B cell (primary cell): ENCODE results near the gene GABRD. TPM values are rescaled to one million over a fixed set of nuclear protein-coding genes. Genes with fewer than 3 reads are reported as not detected.

Experiments
- ATAC-seq: fragments of 200-7000 bp; cut with Tn5 transposase; one replicate; pipeline ENCODE4 v1.10.0; 2021; ENCODE audit warnings: low read depth, mild to moderate bottlenecking, moderate number of reproducible peaks, moderate library complexity
- CTCF ChIA-PET: fragments of 350-600 bp; sonication (Branson Sonifier 250); formaldehyde crosslinking; loops from one replicate; lab custom pipeline; 2021; ENCODE audit warnings: antibody characterized with exemption, inconsistent platforms; lab: Charles Lee
- POLR2A ChIA-PET: fragments of 350-600 bp; sonication (Branson Sonifier 250); formaldehyde crosslinking; loops from one replicate; lab custom pipeline; 2021; ENCODE audit warnings: antibody characterized with exemption; lab: Charles Lee
- DNase-seq: peaks from one replicate; pipeline ENCODE4 v3.0.0; 2013
- H2AFZ ChIP-seq: 2 replicates; pipeline ENCODE4 v1.6.1; 2012; ENCODE audit warnings: mild to moderate bottlenecking, low read depth, low read length; ENCODE audit not compliant: insufficient read depth, poor library complexity, severe bottlenecking
- H3K27ac ChIP-seq, 2 donors: 1 replicate in 1 of 2; 2 replicates in 1 of 2; pipeline ENCODE4 v1.5.1; 2012 to 2013; ENCODE audit warnings: low read length in 2 of 2, mild to moderate bottlenecking in 2 of 2, moderate library complexity in 1 of 2
- H3K27me3 ChIP-seq, 4 experiments: fragments of 200-600 bp in 1 of 4; sonication (generic) in 1 of 4; replicated peaks in 1 of 4; 1 replicate in 2 of 4; 2 replicates in 2 of 4; pipeline versions ENCODE4 v1.6.1 to v1.7.0; 2013 to 2016; ENCODE audit warnings: low read length in 3 of 4, mild to moderate bottlenecking in 2 of 4, mixed read lengths in 1 of 4, moderate library complexity in 1 of 4; ENCODE audit not compliant: insufficient read depth in 4 of 4, control insufficient read depth in 3 of 4; ENCODE audit errors: control extremely low read depth in 1 of 4
- H3K36me3 ChIP-seq, 2 experiments: replicated peaks in 1 of 2; 1 replicate in 1 of 2; 2 replicates in 1 of 2; pipeline versions ENCODE4 v1.6.1 to v1.7.1; 2013; ENCODE audit warnings: low read length in 1 of 2; ENCODE audit not compliant: insufficient read depth in 2 of 2, control insufficient read depth in 1 of 2; ENCODE audit errors: control extremely low read depth in 1 of 2, extremely low read depth in 1 of 2
- H3K4me1 ChIP-seq, 2 donors: fragments of 200-600 bp in 1 of 2; sonication (generic) in 1 of 2; 1 replicate in 1 of 2; 2 replicates in 1 of 2; pipeline versions ENCODE4 v1.5.1 to v1.6.1; 2013 to 2017; ENCODE audit warnings: low read length in 2 of 2; ENCODE audit not compliant: control insufficient read depth in 2 of 2, insufficient read depth in 2 of 2
- H3K4me2 ChIP-seq: replicated peaks from 2 replicates; pipeline ENCODE3; 2012; ENCODE audit warnings: mild to moderate bottlenecking, low read depth, low read length; ENCODE audit not compliant: poor library complexity, severe bottlenecking
- H3K4me3 ChIP-seq, 5 experiments: fragments of 200-600 bp in 1 of 5; sonication (generic) in 1 of 5; 1 replicate in 3 of 5; 2 replicates in 2 of 5; pipeline versions ENCODE4 v1.5.1 to v1.7.0; 2011 to 2016; ENCODE audit warnings: low read length in 4 of 5, mild to moderate bottlenecking in 4 of 5, low read depth in 2 of 5, control low read depth in 1 of 5, moderate library complexity in 1 of 5; ENCODE audit not compliant: insufficient read depth in 1 of 5; ENCODE audit errors: control extremely low read depth in 1 of 5, extremely low read depth in 1 of 5
- H3K79me2 ChIP-seq: fragments of 200-600 bp; sonication (generic); one replicate; pipeline ENCODE4 v1.6.0; 2016; ENCODE audit warnings: low read length; ENCODE audit not compliant: control insufficient read depth, insufficient read depth
- H3K9ac ChIP-seq: fragments of 200-600 bp; sonication (generic); 2 replicates; pipeline ENCODE4 v1.6.1; 2017; ENCODE audit warnings: mild to moderate bottlenecking, low read length, moderate library complexity
- H3K9me3 ChIP-seq, 3 donors: one replicate each; pipeline versions ENCODE4 v1.6.1 to v1.7.1; 2013; ENCODE audit warnings: low read length in 2 of 3; ENCODE audit not compliant: control insufficient read depth in 2 of 3, insufficient read depth in 1 of 3; ENCODE audit errors: control extremely low read depth in 1 of 3
- H4K20me1 ChIP-seq: 2 replicates; pipeline ENCODE4 v1.6.0; 2012; ENCODE audit warnings: mild to moderate bottlenecking, low read length; ENCODE audit not compliant: insufficient read depth, control insufficient read depth, poor library complexity, severe bottlenecking
- H3K27ac Mint-ChIP-seq: one replicate; pipeline ENCODE4 v1.8.0; 2021; ENCODE audit warnings: mixed read lengths
- H3K27me3 Mint-ChIP-seq: one replicate; pipeline ENCODE4 v1.8.0; 2021; ENCODE audit warnings: mixed read lengths
- H3K4me1 Mint-ChIP-seq: one replicate; pipeline ENCODE4 v1.8.0; 2021; ENCODE audit warnings: mixed read lengths
- H3K4me3 Mint-ChIP-seq: one replicate; pipeline ENCODE4 v1.8.0; 2021; ENCODE audit warnings: mixed read lengths
- H3K9me3 Mint-ChIP-seq: one replicate; pipeline ENCODE4 v1.8.0; 2022; ENCODE audit warnings: mixed read lengths; ENCODE audit not compliant: insufficient read depth
- CTCF ChIP-seq: fragments of 200-600 bp; IDR thresholded peaks from one replicate; pipeline ENCODE4 v1.8.0; 2022; ENCODE audit warnings: antibody characterized with exemption, mild to moderate bottlenecking
- EZH2 ChIP-seq: IDR thresholded peaks from 2 replicates; pipeline ENCODE4 v1.6.1; 2012; ENCODE audit warnings: borderline replicate concordance, low read depth, mild to moderate bottlenecking, moderate library complexity, low read length; ENCODE audit not compliant: insufficient read depth, poor library complexity, severe bottlenecking
- WGBS: methylation state at CpG from one replicate; pipeline ENCODE4 v1.1.5; 2013; ENCODE audit warnings: missing lambda C conversion rate; ENCODE audit not compliant: insufficient coverage; 5-methylcytosine and 5-hydroxymethylcytosine counted together
- intact Hi-C: fragments of 100-400 bp; cut with micrococcal nuclease; formaldehyde crosslinking; loops from one replicate; pipeline ENCODE4 v1.10.0; 2022
- polyA plus RNA-seq: library from polyadenylated mRNA; depleted of rRNA; stranded (reverse); fragments of >200 nt; gene quantifications from 2 replicates; pipeline ENCODE4 v1.2.3, GENCODE V29; 2012
- total RNA-seq, 2 donors: library from RNA; stranded (reverse); fragments of 120-200 nt in 1 of 2; gene quantifications; 1 replicate in 1 of 2; 2 replicates in 1 of 2; pipeline versions ENCODE4 v1.2.3 to v1.2.4, GENCODE V29; 2013 to 2022

The GABRD gene
- total and polyA plus RNA-seq, 2 donors (not counting 1 experiment from before 2014, with no cell fraction given) = not detected

DNA sequence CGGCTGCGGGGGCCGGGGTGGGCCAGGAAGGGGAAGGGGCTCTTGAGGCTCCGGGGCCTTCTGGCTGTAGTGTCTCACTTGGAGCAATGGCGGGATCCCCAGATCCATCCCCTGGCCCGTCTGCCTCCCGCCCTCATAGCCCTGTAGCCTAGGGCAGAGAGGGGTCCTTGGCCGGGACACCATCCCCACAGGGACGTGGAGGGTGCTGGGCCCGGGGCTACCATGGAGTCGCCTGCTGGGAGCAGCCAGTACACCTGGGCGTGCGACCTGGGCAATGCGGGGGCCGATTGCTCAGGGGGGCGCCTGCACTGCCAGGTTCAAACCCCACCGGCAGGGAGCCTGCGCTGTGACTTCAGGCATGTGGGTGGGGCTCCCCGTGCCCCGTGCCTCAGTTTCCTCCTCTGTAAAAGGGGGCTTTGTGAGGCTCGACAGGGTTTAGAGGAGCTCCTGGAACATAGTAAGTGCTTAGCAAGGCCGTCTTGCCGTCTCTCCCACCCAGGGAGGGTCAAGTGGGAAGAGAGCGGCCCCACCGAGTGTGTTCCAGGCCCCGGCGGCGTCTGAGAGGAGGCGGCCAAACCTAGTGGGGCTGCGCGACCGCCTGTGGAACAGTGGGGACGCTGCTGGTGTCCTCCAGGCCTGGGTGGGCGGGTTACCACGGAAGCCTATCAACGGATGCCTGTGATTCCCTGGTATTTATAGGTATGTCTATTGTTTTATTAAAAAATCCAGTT lies 51.8 kb downstream of the GABRD start:
- Histone ChIP-seq H3K4me1 (no peaks in the 10 kb centered on the region), H3K9me3 (peaks cover 0 to 5% (median 0%) of the 10 kb centered on the region in 3 donors), H3K36me3 (peaks cover 0 to 7% of the 10 kb centered on the region in 2 experiments), H2AFZ (no peak overlapping the region), H3K4me3 (no peak overlapping the region), H4K20me1 (peaks cover 26% of the 10 kb centered on the region), H3K27ac (no peak overlapping the region), H3K4me2 (no peak overlapping the region), H3K27me3 (no peaks in the 10 kb centered on the region), H3K79me2 (peaks cover 21% of the 10 kb centered on the region), H3K9ac (no peak overlapping the region)
- Mint-ChIP-seq H3K27me3 (no peaks in the 10 kb centered on the region), H3K27ac (no peak overlapping the region), H3K4me3 (no peak overlapping the region), H3K4me1 (no peaks in the 10 kb centered on the region), H3K9me3 (no peaks in the 10 kb centered on the region)
- CTCF ChIA-PET = no interaction called here
- no peak for TF ChIP-seq CTCF
- TF ChIP-seq EZH2 = no peak
- intact Hi-C loops = no loop called here
- no peak for ATAC-seq
- no peak for DNase-seq
- WGBS = 96% methylated on average over 30 of the region's 36 CpGs
- POLR2A ChIA-PET = no interaction called here

- Mint-ChIP-seq H3K4me3 (no peak overlapping the region), H3K27me3 (no peaks in the 10 kb centered on the region), H3K4me1 (no peaks in the 10 kb centered on the region), H3K27ac (no peak overlapping the region), H3K9me3 (peaks cover 6% of the 10 kb centered on the region)
- no peak overlapping the region for H3K27ac ChIP-seq
- intact Hi-C loops = no loop called here
- H3K4me2 ChIP-seq = no peak overlapping the region
- TF ChIP-seq CTCF = no peak
- peaks cover 0 to 8% of the 10 kb centered on the region in 2 experiments for H3K36me3 ChIP-seq
- peaks cover 0 to 18% (median 2%) of the 10 kb centered on the region in 3 donors for H3K9me3 ChIP-seq
- no peaks in the 10 kb centered on the region for H3K4me1 ChIP-seq
- H2AFZ ChIP-seq = no peak overlapping the region
- H3K4me3 ChIP-seq = no peak overlapping the region
- ChIA-PET POLR2A (no interaction called here), CTCF (interaction anchor here (1.0 kb wide), 1 partner anchor 68 kb away, joined by 3 read pairs; no protein-coding TSS in a partner anchor)
- H3K27me3 ChIP-seq = no peaks in the 10 kb centered on the region
- no peak overlapping the region for H3K9ac ChIP-seq
- DNase-seq = no peak
- no peak for ATAC-seq
- H4K20me1 ChIP-seq = peaks cover 19% of the 10 kb centered on the region
- 88% methylated on average over 22 of the region's 25 CpGs for WGBS
- peaks cover 19% of the 10 kb centered on the region for H3K79me2 ChIP-seq
Observed at GRCh38 chr1:2072109-2072806, 53.1 kb downstream of the GABRD start.
